Thymus (tissue), 11 donors: ENCODE results near the gene RWDD3. TPM values are rescaled to one million over a fixed set of nuclear protein-coding genes. Genes with fewer than 3 reads are reported as not detected.

Source experiments
- DNase-seq, 9 donors: peaks; one replicate each; pipeline ENCODE4 v3.0.0-alpha.2; 2013; ENCODE audit warnings: low spot score in 9 of 9, low read depth in 6 of 9, missing footprints in 1 of 9
- H3K27ac ChIP-seq, 2 donors: one replicate each; pipeline ENCODE4 v1.5.1; 2013; ENCODE audit warnings: control low read depth in 1 of 2, low read depth in 1 of 2, low read length in 1 of 2, mild to moderate bottlenecking in 1 of 2, moderate library complexity in 1 of 2
- H3K27me3 ChIP-seq, 2 donors: one replicate each; pipeline ENCODE4 v1.5.1; 2013; ENCODE audit warnings: low read length in 1 of 2; ENCODE audit not compliant: control insufficient read depth in 2 of 2, insufficient read depth in 1 of 2
- H3K36me3 ChIP-seq, 2 donors: one replicate each; pipeline ENCODE4 v1.5.1; 2013; ENCODE audit warnings: low read length in 1 of 2, mild to moderate bottlenecking in 1 of 2, moderate library complexity in 1 of 2; ENCODE audit not compliant: control insufficient read depth in 2 of 2, insufficient read depth in 2 of 2
- H3K4me1 ChIP-seq, 2 donors: one replicate each; pipeline ENCODE4 v1.5.1; 2013; ENCODE audit warnings: low read length in 2 of 2; ENCODE audit not compliant: control insufficient read depth in 2 of 2, insufficient read depth in 2 of 2
- H3K4me3 ChIP-seq, 2 donors: one replicate each; pipeline ENCODE4 v1.5.1; 2013; ENCODE audit warnings: low read length in 2 of 2, control low read depth in 1 of 2, mild to moderate bottlenecking in 1 of 2
- H3K9me3 ChIP-seq, 2 donors: one replicate each; pipeline ENCODE4 v1.5.1; 2013; ENCODE audit warnings: low read length in 1 of 2, mild to moderate bottlenecking in 1 of 2; ENCODE audit not compliant: control insufficient read depth in 2 of 2, insufficient read depth in 1 of 2
- WGBS: extraction: QIAGEN DNeasy Blood & Tissue Kit; methylation state at CpG from one replicate; pipeline ENCODE4 v1.1.7; 2013; 5-methylcytosine and 5-hydroxymethylcytosine counted together
- polyA plus RNA-seq: library from polyadenylated mRNA; stranded (reverse); fragments of 200-250 nt; gene quantifications from one replicate; pipeline ENCODE4 v1.2.3, GENCODE V29; 2013
- total RNA-seq: library from RNA; stranded (reverse); fragments of 120-200 nt; gene quantifications from one replicate; pipeline ENCODE4 v1.2.4, GENCODE V29; 2013
- donor health status: healthy.

Gene RWDD3
- total and polyA plus RNA-seq, 2 donors, result 35.4 to 87.8 TPM

GRCh38 chr1:95206514-95206913, 27.5 kb upstream of the RWDD3 start:
- H3K27me3 ChIP-seq, result no peaks in the 10 kb centered on the region
- no peak overlapping the region for H3K4me3 ChIP-seq
- 98% methylated on average over 2 of the region's 2 CpGs for WGBS
- no peaks in the 10 kb centered on the region for H3K9me3 ChIP-seq
- no peak for DNase-seq
- no peaks in the 10 kb centered on the region for H3K36me3 ChIP-seq
- no peaks in the 10 kb centered on the region for H3K4me1 ChIP-seq
- H3K27ac ChIP-seq, result no peak overlapping the region

GRCh38 chr1:95207223-95207935, 26.6 kb upstream of the RWDD3 start:
- Histone ChIP-seq H3K27ac (no peak overlapping the region), H3K36me3 (no peaks in the 10 kb centered on the region), H3K4me3 (no peak overlapping the region), H3K4me1 (no peaks in the 10 kb centered on the region), H3K9me3 (no peaks in the 10 kb centered on the region), H3K27me3 (no peaks in the 10 kb centered on the region)
- 91% methylated on average over 6 of the region's 6 CpGs for WGBS
- DNase-seq, result no peak

GRCh38 chr1:95208876-95209275, 25.1 kb upstream of the RWDD3 start:
- 84% methylated on average over 3 of the region's 3 CpGs for WGBS

GRCh38 chr1:95209291-95209690, 24.7 kb upstream of the RWDD3 start:
- H3K9me3 ChIP-seq, result no peaks in the 10 kb centered on the region
- H3K27ac ChIP-seq, result no peak overlapping the region
- no peaks in the 10 kb centered on the region for H3K27me3 ChIP-seq
- H3K4me3 ChIP-seq, result no peak overlapping the region
- H3K4me1 ChIP-seq, result no peaks in the 10 kb centered on the region
- no peaks in the 10 kb centered on the region for H3K36me3 ChIP-seq
- no peak for DNase-seq

More at GRCh38 chr1:95208876-95209275, 25.1 kb upstream of the RWDD3 start:
- H3K27me3 ChIP-seq, result no peaks in the 10 kb centered on the region
- H3K4me1 ChIP-seq, result no peaks in the 10 kb centered on the region
- H3K4me3 ChIP-seq, result no peak overlapping the region
- no peaks in the 10 kb centered on the region for H3K9me3 ChIP-seq
- H3K36me3 ChIP-seq, result no peaks in the 10 kb centered on the region
- H3K27ac ChIP-seq, result no peak overlapping the region
- DNase-seq, result no peak

GRCh38 chr1:95216292-95216990, 17.6 kb upstream of the RWDD3 start:
- DNase-seq, result no peak
- Histone ChIP-seq H3K9me3 (no peaks in the 10 kb centered on the region), H3K27me3 (no peaks in the 10 kb centered on the region), H3K27ac (no peak overlapping the region), H3K36me3 (no peaks in the 10 kb centered on the region), H3K4me3 (no peak overlapping the region), H3K4me1 (no peaks in the 10 kb centered on the region)
- 90% methylated on average over 14 of the region's 14 CpGs for WGBS

GRCh38 chr1:95217371-95217770, 16.6 kb upstream of the RWDD3 start:
- no peak overlapping the region for H3K4me3 ChIP-seq
- DNase-seq, result no peak
- no peaks in the 10 kb centered on the region for H3K27me3 ChIP-seq
- no peaks in the 10 kb centered on the region for H3K9me3 ChIP-seq
- no peaks in the 10 kb centered on the region for H3K4me1 ChIP-seq
- H3K36me3 ChIP-seq, result no peaks in the 10 kb centered on the region
- no peak overlapping the region for H3K27ac ChIP-seq
- WGBS, result 94% methylated on average over 1 of the region's 1 CpG

GRCh38 chr1:95219407-95219806, 14.6 kb upstream of the RWDD3 start:
- Histone ChIP-seq H3K27me3 (no peaks in the 10 kb centered on the region), H3K27ac (no peak overlapping the region), H3K36me3 (no peaks in the 10 kb centered on the region), H3K4me3 (no peak overlapping the region), H3K4me1 (no peaks in the 10 kb centered on the region), H3K9me3 (no peaks in the 10 kb centered on the region)
- no peak for DNase-seq
- WGBS, result 97% methylated on average over 4 of the region's 4 CpGs

- Histone ChIP-seq H3K4me3 (no peak overlapping the region), H3K9me3 (no peaks in the 10 kb centered on the region), H3K4me1 (no peaks in the 10 kb centered on the region), H3K27me3 (no peaks in the 10 kb centered on the region), H3K36me3 (no peaks in the 10 kb centered on the region), H3K27ac (no peak overlapping the region)
- no peak for DNase-seq
- WGBS, result 94% methylated on average over 6 of the region's 6 CpGs
These were observed 12.7 kb upstream of the RWDD3 start for GRCh38 chr1:95221306-95221705.

- WGBS, result 92% methylated on average over 2 of the region's 2 CpGs
- H3K9me3 ChIP-seq, result no peaks in the 10 kb centered on the region
- no peak overlapping the region for H3K27ac ChIP-seq
- no peaks in the 10 kb centered on the region for H3K27me3 ChIP-seq
- no peak for DNase-seq
- no peaks in the 10 kb centered on the region for H3K4me1 ChIP-seq
- H3K4me3 ChIP-seq, result no peak overlapping the region
- no peaks in the 10 kb centered on the region for H3K36me3 ChIP-seq
These were observed 11.4 kb upstream of the RWDD3 start for GRCh38 chr1:95222629-95223028.
